GM18951 (cell line): ENCODE data around the gene CMTM1.

Experiments used
- POLR2A ChIP-seq: IDR thresholded peaks from 4 replicates; pipeline ENCODE4 v1.6.1; 2011; ENCODE audit warnings: mild to moderate bottlenecking; ENCODE audit not compliant: insufficient read length, insufficient read depth; ENCODE audit errors: extremely low read depth
- in situ Hi-C: fragments of 300-500 bp; cut with MboI; formaldehyde crosslinking; loops from one replicate; pipeline ENCODE4 v1.12.0; 2022; ENCODE audit warnings: low sequenced_read_pairs, mixed read lengths, inconsistent platforms; ENCODE audit not compliant: unreplicated experiment

The CMTM1 gene

DNA sequence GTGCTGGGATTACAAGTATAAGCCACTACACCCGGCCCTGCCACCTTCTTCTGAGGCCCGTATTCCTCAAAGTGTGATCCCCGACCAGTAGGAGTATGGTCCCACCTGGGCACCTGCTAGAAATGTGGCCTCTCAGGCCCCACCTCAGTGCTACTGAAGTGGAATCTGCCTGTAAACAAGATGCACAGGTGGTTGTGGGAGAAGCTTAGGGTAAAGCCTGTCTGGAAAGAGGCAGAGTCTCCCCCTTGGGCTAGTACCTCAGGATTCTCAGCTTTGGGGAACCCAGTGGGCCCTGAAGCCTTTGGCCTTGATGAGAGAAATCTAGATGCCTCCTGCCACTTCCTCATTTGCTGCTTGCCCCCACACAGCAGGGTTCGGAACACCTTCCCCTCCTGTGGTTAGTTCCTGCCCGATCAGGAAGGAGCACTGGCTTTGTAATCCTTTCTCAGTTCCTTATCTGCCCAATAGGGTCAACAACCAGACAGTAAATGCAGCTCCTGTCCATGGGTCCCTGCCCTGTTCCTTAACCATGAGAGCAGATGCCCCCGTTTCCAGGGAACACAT is 41.6 kb upstream of the CMTM1 start:
- in situ Hi-C loops, result no loop called here
- TF ChIP-seq POLR2A, result no peak

DNA sequence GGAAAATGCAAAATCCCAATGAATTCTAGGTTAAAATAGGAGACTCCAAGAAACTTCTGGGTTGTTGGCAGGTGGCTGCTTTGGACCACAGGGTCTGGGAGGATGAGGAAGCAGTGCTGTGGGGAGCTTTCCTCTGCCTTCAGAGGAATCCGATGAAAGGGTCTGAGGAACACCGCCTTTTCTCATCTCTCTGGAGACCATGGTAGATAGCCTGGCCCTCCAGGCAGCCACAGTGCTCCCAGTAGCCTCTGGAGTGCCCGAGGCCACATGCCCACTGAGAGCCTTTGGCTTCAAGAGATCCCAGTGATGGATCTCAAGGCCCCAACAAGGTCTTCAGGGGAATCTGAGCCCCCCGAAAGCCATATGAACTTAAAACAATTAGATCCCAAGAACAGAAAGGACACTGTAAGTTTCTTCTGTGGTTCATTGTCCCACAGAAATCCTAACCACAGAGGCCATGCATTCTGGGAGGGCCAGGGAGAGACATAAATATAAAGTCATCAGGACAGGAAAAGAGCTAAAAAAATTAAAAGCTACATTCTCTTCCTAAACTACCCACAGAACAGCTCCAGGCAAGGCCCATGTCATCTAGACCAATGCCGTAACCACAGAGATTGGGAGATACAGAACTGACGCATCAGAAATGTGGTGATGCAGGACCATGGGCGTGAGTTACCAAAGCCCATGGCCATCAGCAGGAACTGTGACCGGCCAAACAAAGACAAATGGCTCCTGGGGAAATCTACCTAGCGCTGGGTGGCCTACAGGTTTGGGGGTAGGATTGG is 40.7 kb upstream of the CMTM1 start:
- no peak for TF ChIP-seq POLR2A
- in situ Hi-C loops, result no loop called here

DNA sequence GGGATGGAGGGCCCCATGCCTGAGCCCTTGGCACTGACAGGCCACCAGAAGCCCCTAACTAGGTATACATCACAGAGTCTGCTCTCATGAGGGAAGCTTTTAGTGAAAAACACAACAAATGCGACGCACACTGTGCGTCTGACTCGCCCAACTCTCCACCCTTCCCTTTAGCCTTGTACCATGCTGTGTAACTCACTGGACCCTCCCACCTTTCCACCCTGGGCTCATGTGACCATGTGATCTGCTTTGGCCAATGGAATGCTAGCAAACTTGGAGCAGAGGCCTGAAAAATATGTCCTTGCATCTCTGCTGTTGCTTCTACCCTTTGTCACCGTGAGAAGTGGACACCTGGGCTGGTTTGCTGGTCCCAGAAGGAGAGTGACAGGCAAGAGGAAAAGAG is 37.9 kb upstream of the CMTM1 start:
- in situ Hi-C loops, result no loop called here
- no peak for TF ChIP-seq POLR2A

DNA sequence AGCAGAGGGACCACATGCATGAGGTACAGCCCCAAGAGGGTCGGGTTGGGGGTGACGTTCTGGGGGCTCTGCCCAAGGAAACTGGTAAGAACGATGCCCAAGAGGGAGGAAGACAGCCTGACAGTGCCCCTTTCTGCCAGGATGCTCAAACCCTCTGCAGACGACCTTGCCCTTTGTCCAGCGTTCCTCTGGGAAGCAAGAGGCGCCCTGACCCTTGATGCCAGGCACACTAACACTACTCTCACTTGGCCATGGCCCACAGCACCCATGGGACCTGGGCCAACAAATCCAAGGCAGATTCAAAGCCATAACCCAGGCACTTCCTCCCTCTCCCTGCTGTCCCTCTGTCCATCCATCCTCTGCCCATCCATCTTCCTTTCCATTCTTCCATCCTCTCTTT is 36.8 kb upstream of the CMTM1 start:
- no peak for TF ChIP-seq POLR2A
- in situ Hi-C loops, result no loop called here

DNA sequence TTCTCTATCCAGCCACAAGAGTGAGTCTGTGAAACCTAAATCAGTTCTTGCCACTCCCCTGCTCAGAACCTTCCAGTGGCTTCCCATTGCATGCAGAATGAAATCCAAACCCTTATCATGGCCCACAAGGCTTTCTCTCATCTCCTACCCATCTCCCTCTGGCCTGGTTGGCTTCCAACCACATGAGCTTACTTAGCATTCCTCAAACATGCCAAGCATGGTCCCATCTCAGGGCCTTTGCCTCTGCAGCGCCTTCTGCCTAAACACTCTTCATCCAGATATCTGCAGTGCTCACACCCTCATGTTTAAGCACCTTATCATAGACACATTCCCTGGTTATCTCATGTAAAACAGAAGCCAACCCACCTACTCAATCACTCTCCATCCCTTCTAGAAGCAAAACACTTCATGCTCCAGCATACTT is 31.9 kb upstream of the CMTM1 start:
- TF ChIP-seq POLR2A, result no peak
- in situ Hi-C loops, result no loop called here

DNA sequence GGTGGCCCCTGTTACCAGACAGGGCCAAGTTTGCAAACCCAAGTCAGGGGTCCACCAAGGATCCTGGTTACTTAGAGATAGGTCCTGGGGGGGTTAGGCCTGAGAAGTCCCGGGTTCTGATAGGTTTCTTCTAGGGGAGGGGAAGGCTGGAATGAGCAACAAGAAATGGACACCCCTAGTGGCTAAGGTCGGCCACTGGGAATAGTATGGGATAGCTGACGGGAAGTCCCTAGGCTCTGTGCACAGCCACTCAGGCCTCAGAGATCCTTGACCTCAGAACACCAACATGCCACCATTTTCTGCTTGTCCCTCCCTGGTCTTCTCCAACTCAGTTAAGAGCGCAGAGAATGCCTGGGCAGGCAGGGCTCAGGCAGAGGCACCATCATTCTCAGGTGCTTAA is 29.7 kb upstream of the CMTM1 start:
- in situ Hi-C loops, result no loop called here
- TF ChIP-seq POLR2A, result no peak

DNA sequence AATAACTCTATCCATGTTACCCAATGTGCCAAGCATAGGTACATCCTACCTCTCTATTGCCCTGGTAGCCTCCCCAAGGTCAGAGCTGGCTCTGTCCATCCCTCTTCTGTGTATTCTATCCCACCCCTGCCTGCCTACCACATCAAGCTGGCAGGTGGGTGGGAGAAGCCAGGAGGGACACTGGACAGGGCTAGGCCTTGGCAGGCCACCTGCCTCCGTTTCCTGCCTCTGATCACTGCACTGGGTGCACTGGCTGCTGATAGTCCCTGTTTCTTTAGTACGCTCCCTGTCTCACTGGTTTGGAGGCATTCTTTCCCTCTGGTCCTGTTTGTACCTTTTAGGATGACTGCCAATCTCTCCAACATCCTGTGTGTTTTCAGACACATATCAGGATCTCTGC is 29.0 kb upstream of the CMTM1 start:
- TF ChIP-seq POLR2A, result no peak
- in situ Hi-C loops, result no loop called here

DNA sequence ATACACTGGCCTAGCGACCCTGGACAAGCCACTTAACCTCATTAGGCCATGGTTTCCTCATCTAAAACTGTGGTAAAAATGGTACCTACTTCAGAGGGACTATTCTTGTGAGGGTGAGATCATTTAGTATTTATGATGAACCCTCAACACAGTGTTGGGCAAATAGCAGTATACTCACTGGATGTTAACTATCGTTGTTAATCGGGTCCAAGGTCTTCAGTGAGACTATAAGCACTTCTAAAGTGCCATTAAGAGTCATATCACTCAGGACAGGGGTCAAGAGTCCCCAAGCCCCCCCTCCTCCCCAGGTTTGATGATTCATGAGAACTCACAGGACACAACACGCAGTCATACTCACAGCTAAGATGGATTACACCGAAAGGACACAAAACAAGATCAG is 27.3 kb upstream of the CMTM1 start:
- TF ChIP-seq POLR2A, result no peak
- in situ Hi-C loops, result no loop called here

DNA sequence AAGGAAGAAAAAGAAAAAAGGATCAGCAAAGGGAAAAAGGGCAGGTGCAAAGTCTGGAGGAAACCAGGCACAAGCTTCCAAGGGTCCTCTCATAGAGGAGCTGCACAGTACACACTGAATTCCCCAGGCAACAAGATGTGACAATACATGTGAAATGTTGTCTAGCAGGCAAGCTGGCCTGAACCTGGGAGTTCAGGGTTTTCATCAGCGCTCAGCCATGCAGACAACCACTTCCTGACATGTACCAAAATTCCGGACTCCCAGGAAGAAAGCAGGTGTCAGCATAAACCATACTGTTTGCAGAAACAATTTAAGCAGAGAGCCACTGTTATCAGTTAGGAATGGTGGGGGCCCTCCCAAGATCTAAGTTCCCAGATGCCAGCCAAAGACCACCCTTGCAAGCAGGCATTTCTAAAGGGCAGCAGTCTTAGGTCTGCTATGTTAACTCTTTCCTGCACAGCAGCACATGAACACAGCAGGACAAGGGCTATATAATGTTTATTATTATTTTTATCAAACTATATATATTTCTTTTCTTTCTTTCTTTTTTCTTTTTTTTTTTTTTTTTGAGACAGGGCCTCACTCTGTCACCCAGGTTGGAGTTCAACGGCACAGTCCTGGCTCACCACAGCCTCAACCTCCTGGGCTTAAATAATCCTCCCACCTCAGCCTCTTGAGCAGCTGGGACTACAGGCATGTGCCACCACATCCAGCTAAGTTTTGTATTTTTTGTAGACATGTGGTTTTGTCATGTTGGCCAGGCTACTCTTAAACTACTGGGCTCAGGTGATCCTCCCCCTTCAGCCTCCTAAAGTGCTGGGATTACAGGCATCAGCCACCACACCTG is 26.4 kb upstream of the CMTM1 start:
- TF ChIP-seq POLR2A, result no peak
- in situ Hi-C loops, result no loop called here

DNA sequence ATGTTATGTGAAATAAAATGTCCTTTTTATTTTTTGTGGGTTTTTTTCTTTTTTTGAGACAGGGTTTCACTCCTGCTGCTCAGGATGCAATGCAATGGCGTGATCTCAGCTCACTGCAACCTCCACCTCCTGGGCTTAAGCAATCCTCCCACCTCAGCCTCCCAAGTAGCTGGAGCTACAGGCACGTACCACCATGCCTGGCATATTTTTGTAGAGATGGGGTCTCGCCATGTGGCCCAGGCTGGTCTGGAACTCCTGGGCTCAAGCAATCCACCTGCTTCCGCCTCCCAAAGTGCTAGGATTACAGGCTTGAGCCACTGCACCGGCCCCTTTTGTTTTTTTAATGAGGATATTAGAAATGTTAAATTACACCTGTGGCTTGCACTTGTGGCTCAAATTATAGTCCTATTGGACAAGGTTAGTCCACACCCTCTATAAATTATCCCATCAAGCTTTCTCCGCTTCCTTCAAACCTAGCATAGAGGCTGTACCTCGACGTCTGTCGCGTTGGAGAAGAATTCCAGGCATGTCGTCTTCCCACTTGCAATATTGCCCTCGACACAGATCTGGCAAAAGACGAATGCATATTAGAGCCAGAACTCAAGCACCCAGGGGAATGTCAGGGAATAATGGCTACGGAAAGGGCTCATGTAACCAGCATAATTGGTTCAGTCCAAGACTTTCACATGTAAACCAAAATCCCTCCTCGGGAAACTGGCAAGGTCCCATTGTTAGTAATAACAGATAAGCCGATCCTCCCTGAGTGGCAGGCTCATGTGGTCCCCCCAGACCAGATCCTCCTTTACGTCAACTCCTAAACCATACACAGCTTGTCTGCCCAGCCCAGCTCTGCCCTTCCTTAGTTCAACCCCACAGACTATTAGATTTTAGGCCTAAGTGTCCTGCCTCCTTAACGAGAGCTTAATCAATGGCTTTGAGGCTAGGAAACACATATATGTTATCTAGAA is 24.6 kb upstream of the CMTM1 start:
- in situ Hi-C loops, result no loop called here
- no peak for TF ChIP-seq POLR2A

DNA sequence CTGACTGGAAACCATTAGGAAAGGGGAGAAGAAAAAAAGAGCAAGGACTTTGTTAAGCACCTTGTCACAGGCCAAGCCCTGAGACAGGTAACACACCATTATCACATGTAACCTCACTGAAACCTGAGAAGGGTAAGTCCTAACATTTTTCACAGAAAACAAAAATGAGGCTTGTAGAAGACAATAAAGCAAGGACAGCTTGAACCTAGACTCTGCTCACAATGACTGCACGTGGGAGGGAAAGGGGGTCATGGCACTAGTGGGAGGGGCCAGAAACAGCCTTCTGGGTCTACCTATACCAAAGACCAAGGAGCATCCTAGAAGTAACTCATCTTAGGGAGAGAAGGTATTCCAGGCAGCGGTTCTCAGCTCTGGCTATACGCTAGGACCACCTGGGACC is 23.8 kb upstream of the CMTM1 start:
- in situ Hi-C loops, result no loop called here
- no peak for TF ChIP-seq POLR2A

DNA sequence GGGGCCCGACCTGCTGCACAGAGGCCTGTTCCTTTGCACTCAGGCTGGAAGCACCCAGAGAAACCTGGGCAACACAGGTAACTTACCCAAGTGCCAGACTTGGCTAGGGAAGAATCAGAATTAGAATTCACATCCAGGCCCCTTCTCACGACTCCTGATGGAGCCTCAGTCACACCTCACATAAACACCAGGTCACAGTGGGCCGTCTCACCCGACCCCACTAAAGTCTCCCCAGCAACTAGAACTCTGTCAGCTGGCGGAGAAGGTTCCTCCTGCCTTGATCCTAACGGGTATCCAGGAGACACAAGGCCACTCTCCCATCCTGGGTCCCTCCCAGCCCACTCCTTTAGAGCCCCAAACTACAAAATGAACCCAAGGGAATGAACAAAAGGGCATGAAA is 22.7 kb upstream of the CMTM1 start:
- in situ Hi-C loops, result no loop called here
- TF ChIP-seq POLR2A, result no peak
